ENCODE measurements around the gene GNG7. TPM values are rescaled to one million over a fixed set of nuclear protein-coding genes. Genes with fewer than 3 reads are reported as not detected.
"Not testable (repeated sequence)": the region's sequence is repeated elsewhere in the genome, so short reads cannot be mapped to it uniquely, and the experiment has no call there.

Gene GNG7
- total and polyA plus RNA-seq, 8 donors = 4.0 to 8.8 (median 6.0) TPM

DNA sequence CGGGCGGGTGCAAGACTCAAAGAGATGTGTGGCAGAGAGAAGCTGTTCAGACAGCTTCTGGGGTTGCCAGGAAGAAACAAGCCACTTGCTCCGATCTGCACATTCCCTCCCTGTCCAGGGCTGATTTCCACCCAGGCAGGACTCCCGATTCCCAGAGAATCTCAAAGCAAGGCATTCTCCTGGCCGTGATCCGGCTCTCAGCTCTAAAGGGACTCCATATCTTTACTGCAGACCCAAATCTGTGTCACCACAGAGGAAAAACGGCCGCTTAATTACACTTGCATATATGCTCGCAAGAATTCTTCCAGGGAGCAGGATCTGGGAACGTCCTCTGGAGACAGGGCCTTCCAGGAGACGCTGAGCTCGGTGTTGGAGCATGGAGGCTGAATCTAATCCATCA lies 25.7 kb downstream of the GNG7 start:
- DNase-seq (no peak), FAIRE-seq (no peak), ATAC-seq (no peak)
- intact Hi-C loops (cut with DNase I) = no loop called here
- TF ChIP-seq, protein P1, sequence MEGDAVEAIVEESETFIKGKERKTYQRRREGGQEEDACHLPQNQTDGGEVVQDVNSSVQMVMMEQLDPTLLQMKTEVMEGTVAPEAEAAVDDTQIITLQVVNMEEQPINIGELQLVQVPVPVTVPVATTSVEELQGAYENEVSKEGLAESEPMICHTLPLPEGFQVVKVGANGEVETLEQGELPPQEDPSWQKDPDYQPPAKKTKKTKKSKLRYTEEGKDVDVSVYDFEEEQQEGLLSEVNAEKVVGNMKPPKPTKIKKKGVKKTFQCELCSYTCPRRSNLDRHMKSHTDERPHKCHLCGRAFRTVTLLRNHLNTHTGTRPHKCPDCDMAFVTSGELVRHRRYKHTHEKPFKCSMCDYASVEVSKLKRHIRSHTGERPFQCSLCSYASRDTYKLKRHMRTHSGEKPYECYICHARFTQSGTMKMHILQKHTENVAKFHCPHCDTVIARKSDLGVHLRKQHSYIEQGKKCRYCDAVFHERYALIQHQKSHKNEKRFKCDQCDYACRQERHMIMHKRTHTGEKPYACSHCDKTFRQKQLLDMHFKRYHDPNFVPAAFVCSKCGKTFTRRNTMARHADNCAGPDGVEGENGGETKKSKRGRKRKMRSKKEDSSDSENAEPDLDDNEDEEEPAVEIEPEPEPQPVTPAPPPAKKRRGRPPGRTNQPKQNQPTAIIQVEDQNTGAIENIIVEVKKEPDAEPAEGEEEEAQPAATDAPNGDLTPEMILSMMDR (IDR thresholded peaks at IDR 0.05) = no peak
- no peak overlapping the region for H3K27ac ChIP-seq
- no peak overlapping the region for H3K4me3 ChIP-seq
- no peaks in the 10 kb centered on the region for H3K36me3 ChIP-seq
- 83 to 88% methylated on average over 12 of the region's 12 CpGs for WGBS, 2 donors
- no peaks in the 10 kb centered on the region for H3K4me1 ChIP-seq
- no peaks in the 10 kb centered on the region for H3K27me3 ChIP-seq
- no peaks in the 10 kb centered on the region for H3K9me3 ChIP-seq

DNA sequence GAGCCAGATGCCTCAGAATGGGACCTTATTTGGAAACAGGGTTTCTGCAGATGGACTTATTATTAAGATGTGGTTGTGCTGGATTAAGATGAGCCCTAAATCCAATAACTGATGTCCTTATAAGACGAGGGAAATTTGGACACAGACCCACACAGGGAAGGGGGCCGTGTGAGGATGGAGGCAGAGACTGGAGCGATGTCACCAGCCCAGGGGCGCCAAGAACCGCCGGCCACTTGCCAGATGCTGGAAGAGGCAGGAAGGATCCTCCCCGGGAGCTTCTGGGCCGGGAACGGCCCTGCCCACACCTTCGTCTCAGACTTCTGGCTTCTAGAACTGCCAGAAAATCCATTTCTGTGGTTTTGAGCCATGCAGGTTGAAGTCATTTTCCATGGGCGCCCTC lies 26.6 kb downstream of the GNG7 start:
- WGBS, 2 donors = 74 to 75% methylated on average over 11 of the region's 11 CpGs
- no peak for FAIRE-seq
- intact Hi-C loops (cut with DNase I) = no loop called here
- TF ChIP-seq, protein P1 (IDR thresholded peaks at IDR 0.05) = no peak
- Histone ChIP-seq H3K4me3 (no peak overlapping the region), H3K9me3 (no peaks in the 10 kb centered on the region), H3K27me3 (no peaks in the 10 kb centered on the region), H3K27ac (no peak overlapping the region), H3K4me1 (no peaks in the 10 kb centered on the region), H3K36me3 (no peaks in the 10 kb centered on the region)
- ATAC-seq = no peak
- DNase-seq = no peak

DNA sequence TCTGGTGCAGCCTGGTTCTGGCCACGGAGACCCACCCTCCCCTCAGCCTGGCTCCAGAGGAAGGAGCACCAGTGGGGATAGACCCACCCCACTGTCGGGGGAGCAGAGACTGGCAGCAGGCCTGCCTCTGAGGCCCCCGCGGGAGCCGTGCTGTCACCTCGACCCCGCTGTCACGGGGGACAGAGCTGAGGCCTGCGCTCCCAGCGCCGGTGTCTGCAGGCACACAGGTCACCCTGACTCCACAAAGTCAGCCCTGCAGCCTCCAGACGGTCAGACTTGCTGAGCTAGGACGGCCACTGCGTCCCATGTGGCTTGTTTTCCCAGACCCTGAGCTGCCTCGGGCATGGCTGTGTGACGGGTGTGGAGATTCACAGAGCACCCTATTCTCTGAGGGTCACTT lies 32.3 kb downstream of the GNG7 start:
- no peaks in the 10 kb centered on the region for H3K27me3 ChIP-seq
- H3K4me3 ChIP-seq = no peak overlapping the region
- TF ChIP-seq, protein P1 (IDR thresholded peaks at IDR 0.05) = no peak
- WGBS, 2 donors = 82 to 83% methylated on average over 15 to 16 of the region's 16 CpGs
- no peak for DNase-seq
- H3K9me3 ChIP-seq = no peaks in the 10 kb centered on the region
- H3K4me1 ChIP-seq = no peaks in the 10 kb centered on the region
- H3K36me3 ChIP-seq = no peaks in the 10 kb centered on the region
- no peak overlapping the region for H3K27ac ChIP-seq
- FAIRE-seq = no peak
- intact Hi-C loops (cut with DNase I) = no loop called here
- ATAC-seq = no peak

DNA sequence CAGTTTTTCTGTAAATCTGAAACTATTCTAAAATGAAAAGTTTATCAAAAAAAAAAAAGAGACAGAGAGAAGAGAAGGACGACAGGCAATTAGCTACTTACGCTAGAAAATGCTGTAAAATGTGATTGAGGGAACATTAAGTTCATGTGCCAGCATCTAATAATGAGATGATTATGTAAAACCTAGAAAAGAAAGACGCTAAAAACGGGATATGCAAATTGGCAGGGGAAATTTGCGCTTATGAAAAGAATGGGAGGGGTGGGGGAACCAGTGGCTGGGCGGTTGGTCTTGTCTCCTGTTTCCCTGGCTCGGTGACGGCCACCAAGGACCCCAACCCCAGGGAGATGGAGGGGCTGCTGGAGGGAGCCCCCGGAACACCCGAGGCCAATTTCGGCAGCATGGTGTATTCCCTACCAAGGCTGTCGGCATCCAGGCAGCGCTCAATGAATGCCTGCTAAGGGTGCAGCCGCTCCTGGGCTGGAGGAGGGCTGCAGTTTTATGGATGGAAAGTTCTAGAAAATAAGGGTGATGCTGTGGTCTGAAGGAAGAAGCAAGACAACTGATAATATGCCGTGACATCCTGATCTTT lies 34.2 kb downstream of the GNG7 start:
- no peaks in the 10 kb centered on the region for H3K9me3 ChIP-seq
- intact Hi-C loops (cut with DNase I) = no loop called here
- no peak overlapping the region for H3K27ac ChIP-seq
- H3K36me3 ChIP-seq = no peaks in the 10 kb centered on the region
- 83 to 95% methylated on average over 15 of the region's 15 CpGs for WGBS, 2 donors
- DNase-seq (no peak), FAIRE-seq (no peak), ATAC-seq (no peak)
- TF ChIP-seq, protein P1 (IDR thresholded peaks at IDR 0.05) = no peak
- no peak overlapping the region for H3K4me3 ChIP-seq
- no peaks in the 10 kb centered on the region for H3K27me3 ChIP-seq
- no peaks in the 10 kb centered on the region for H3K4me1 ChIP-seq

DNA sequence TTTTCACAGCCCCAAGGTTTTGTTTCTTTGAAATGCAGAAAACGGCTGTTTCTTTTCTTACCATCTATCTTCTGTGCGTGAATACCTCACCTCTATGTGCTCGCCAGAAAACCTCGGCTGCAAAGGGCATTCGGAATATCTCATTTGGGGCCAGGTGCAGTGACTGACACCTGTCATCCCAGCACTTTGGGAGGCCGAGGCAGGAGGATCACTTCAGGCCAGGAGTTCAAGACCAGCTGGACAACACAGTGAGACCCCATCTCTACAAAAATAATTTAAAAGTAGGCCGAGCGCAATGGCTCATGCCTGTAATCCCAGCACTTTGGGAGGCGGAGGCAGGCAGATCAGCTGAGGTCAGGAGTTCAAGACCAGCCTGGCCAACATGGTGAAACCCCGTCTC lies 35.1 kb downstream of the GNG7 start:
- WGBS, 2 donors = 93 to 96% methylated on average over 10 of the region's 10 CpGs
- H3K27ac ChIP-seq; H3K4me3 ChIP-seq; ATAC-seq; H3K36me3 ChIP-seq; FAIRE-seq; H3K9me3 ChIP-seq; H3K27me3 ChIP-seq; intact Hi-C loops (cut with DNase I); DNase-seq; H3K4me1 ChIP-seq: not testable (repeated sequence)

Measured in pancreas (tissue), 10 donors.